PC-9 (cell line): ENCODE results near the gene MAN1B1.

ENCODE experiments used
- EZH2 ChIP-seq: fragments of 200-600 bp; sonication (generic); IDR thresholded peaks from 2 replicates; pipeline ENCODE4 v1.8.0; 2017; ENCODE audit warnings: antibody characterized with exemption, low read depth
- TF ChIP-seq, protein P1 (sequence below): fragments of 200-600 bp; sonication (generic); conservative IDR thresholded peaks from 2 replicates; pipeline ENCODE4 v1.6.1; 2017; ENCODE audit warnings: mixed run types, antibody characterized with exemption, mild to moderate bottlenecking, moderate library complexity

- TF ChIP-seq EZH2 = no peak
- TF ChIP-seq, protein P1, sequence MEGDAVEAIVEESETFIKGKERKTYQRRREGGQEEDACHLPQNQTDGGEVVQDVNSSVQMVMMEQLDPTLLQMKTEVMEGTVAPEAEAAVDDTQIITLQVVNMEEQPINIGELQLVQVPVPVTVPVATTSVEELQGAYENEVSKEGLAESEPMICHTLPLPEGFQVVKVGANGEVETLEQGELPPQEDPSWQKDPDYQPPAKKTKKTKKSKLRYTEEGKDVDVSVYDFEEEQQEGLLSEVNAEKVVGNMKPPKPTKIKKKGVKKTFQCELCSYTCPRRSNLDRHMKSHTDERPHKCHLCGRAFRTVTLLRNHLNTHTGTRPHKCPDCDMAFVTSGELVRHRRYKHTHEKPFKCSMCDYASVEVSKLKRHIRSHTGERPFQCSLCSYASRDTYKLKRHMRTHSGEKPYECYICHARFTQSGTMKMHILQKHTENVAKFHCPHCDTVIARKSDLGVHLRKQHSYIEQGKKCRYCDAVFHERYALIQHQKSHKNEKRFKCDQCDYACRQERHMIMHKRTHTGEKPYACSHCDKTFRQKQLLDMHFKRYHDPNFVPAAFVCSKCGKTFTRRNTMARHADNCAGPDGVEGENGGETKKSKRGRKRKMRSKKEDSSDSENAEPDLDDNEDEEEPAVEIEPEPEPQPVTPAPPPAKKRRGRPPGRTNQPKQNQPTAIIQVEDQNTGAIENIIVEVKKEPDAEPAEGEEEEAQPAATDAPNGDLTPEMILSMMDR = no peak
Measured at GRCh38 chr9:137066096-137066861, 20.5 kb upstream of the MAN1B1 start.
